Stimulated activated naive CD8-positive, alpha-beta T cell treated with anti-CD3 and anti-CD28 coated beads, Interleukin-15, amount 100 ng/mL, for 72 hours (primary cell): ENCODE data around the gene FAM53A.
"Not testable (repeated sequence)": the region's sequence is repeated elsewhere in the genome, so short reads cannot be mapped to it uniquely, and the experiment has no call there.

Experiments used
- ATAC-seq: fragments of 150-1000 bp; cut with Tn5 transposase; 2 replicates; pipeline ENCODE4 v1.10.0; 2021; ENCODE audit warnings: mild to moderate bottlenecking, moderate library complexity
- DNase-seq, 2 donors: peaks; one replicate each; pipeline ENCODE4 v3.0.0; 2021 to 2022
- H3K27ac Mint-ChIP-seq, 2 donors: one replicate each; pipeline ENCODE4 v1.8.0; 2022; ENCODE audit warnings: mild to moderate bottlenecking in 2 of 2, mixed read lengths in 2 of 2, moderate library complexity in 2 of 2
- H3K27me3 Mint-ChIP-seq: one replicate; pipeline ENCODE4 v1.8.0; 2022; ENCODE audit warnings: mixed read lengths
- H3K4me1 Mint-ChIP-seq: one replicate; pipeline ENCODE4 v1.8.0; 2022; ENCODE audit warnings: mild to moderate bottlenecking, mixed read lengths
- H3K4me3 Mint-ChIP-seq, 2 donors: one replicate each; pipeline ENCODE4 v1.8.0; 2022; ENCODE audit warnings: mild to moderate bottlenecking in 2 of 2, mixed read lengths in 2 of 2, moderate library complexity in 1 of 2
- H3K9me3 Mint-ChIP-seq, 2 donors: one replicate each; pipeline ENCODE4 v1.8.0; 2022; ENCODE audit warnings: mixed read lengths in 2 of 2

FAM53A gene

GRCh38 chr4:1608196-1608820, 75.8 kb downstream of the FAM53A start:
- H3K4me1 Mint-ChIP-seq: peaks cover 36% of the 10 kb centered on the region
- no peak overlapping the region for H3K4me3 Mint-ChIP-seq
- DNase-seq (no peak), ATAC-seq (no peak)
- peaks cover 8% of the 10 kb centered on the region for H3K27me3 Mint-ChIP-seq
- no peak overlapping the region for H3K27ac Mint-ChIP-seq
- no peaks in the 10 kb centered on the region for H3K9me3 Mint-ChIP-seq

GRCh38 chr4:1607436-1608195, 76.5 kb downstream of the FAM53A start:
- H3K4me3 Mint-ChIP-seq, H3K27ac Mint-ChIP-seq, DNase-seq, H3K9me3 Mint-ChIP-seq, H3K27me3 Mint-ChIP-seq, ATAC-seq: not testable (repeated sequence)
- H3K4me1 Mint-ChIP-seq: peaks cover 37% of the 10 kb centered on the region

- ATAC-seq (peak; percentile 34), DNase-seq (peak in 1 of 2 donors; percentile 26)
- H3K9me3 Mint-ChIP-seq: no peaks in the 10 kb centered on the region
- H3K4me3 Mint-ChIP-seq: peak overlapping the region in 1 of 2 donors; percentile 77
- peaks cover 8% of the 10 kb centered on the region for H3K27me3 Mint-ChIP-seq
- H3K27ac Mint-ChIP-seq: no peak overlapping the region
- H3K4me1 Mint-ChIP-seq: peaks cover 47% of the 10 kb centered on the region
Observed at GRCh38 chr4:1604706-1605205, 79.4 kb downstream of the FAM53A start.

- no peak overlapping the region for H3K4me3 Mint-ChIP-seq
- H3K27ac Mint-ChIP-seq: no peak overlapping the region
- peaks cover 52% of the 10 kb centered on the region for H3K4me1 Mint-ChIP-seq
- DNase-seq (no peak), ATAC-seq (no peak)
- peaks cover 8% of the 10 kb centered on the region for H3K27me3 Mint-ChIP-seq
- no peaks in the 10 kb centered on the region for H3K9me3 Mint-ChIP-seq
Observed at GRCh38 chr4:1604181-1604705, 79.9 kb downstream of the FAM53A start.

GRCh38 chr4:1603413-1604135, 80.5 kb downstream of the FAM53A start:
- no peak overlapping the region for H3K4me3 Mint-ChIP-seq
- peaks cover 8% of the 10 kb centered on the region for H3K27me3 Mint-ChIP-seq
- no peak for ATAC-seq

GRCh38 chr4:1602655-1603412, 81.3 kb downstream of the FAM53A start:
- H3K9me3 Mint-ChIP-seq: no peaks in the 10 kb centered on the region
- H3K27ac Mint-ChIP-seq: no peak overlapping the region
- DNase-seq: no peak

More at GRCh38 chr4:1603413-1604135, 80.5 kb downstream of the FAM53A start:
- no peak for DNase-seq
- Mint-ChIP-seq H3K9me3 (no peaks in the 10 kb centered on the region), H3K4me1 (peaks cover 52% of the 10 kb centered on the region), H3K27ac (no peak overlapping the region)

GRCh38 chr4:1601852-1602654, 82.1 kb downstream of the FAM53A start:
- Mint-ChIP-seq H3K27ac (peak overlapping the region in 1 of 2 donors; percentile 13), H3K4me1 (peaks cover 52% of the 10 kb centered on the region), H3K4me3 (no peak overlapping the region), H3K27me3 (peaks cover 8% of the 10 kb centered on the region), H3K9me3 (no peaks in the 10 kb centered on the region)
- ATAC-seq (peak; percentile 16), DNase-seq (no peak)

More at GRCh38 chr4:1602655-1603412, 81.3 kb downstream of the FAM53A start:
- Mint-ChIP-seq H3K27me3 (peaks cover 8% of the 10 kb centered on the region), H3K4me1 (peaks cover 52% of the 10 kb centered on the region), H3K4me3 (no peak overlapping the region)
- no peak for ATAC-seq

- H3K4me1 Mint-ChIP-seq: peaks cover 48% of the 10 kb centered on the region
- ATAC-seq (peak; percentile 7), DNase-seq (no peak)
- H3K27me3 Mint-ChIP-seq: peaks cover 8% of the 10 kb centered on the region
- H3K9me3 Mint-ChIP-seq: no peaks in the 10 kb centered on the region
- H3K4me3 Mint-ChIP-seq: no peak overlapping the region
- no peak overlapping the region for H3K27ac Mint-ChIP-seq
Observed at GRCh38 chr4:1601533-1601835, 82.6 kb downstream of the FAM53A start.

GRCh38 chr4:1600811-1601532, 83.1 kb downstream of the FAM53A start:
- Mint-ChIP-seq H3K9me3 (no peaks in the 10 kb centered on the region), H3K27me3 (peaks cover 8% of the 10 kb centered on the region), H3K27ac (no peak overlapping the region), H3K4me1 (peaks cover 43% of the 10 kb centered on the region), H3K4me3 (peak overlapping the region in 1 of 2 donors; percentile 36)
- ATAC-seq (no peak), DNase-seq (no peak)

- Mint-ChIP-seq H3K4me3 (peak overlapping the region in 1 of 2 donors; percentile 36), H3K9me3 (no peaks in the 10 kb centered on the region), H3K27ac (no peak overlapping the region), H3K4me1 (peaks cover 36% of the 10 kb centered on the region), H3K27me3 (peaks cover 8% of the 10 kb centered on the region)
- DNase-seq (no peak), ATAC-seq (no peak)
Observed at GRCh38 chr4:1600211-1600780, 83.8 kb downstream of the FAM53A start.

GRCh38 chr4:1599491-1600210, 84.5 kb downstream of the FAM53A start:
- Mint-ChIP-seq H3K4me1 (peaks cover 30% of the 10 kb centered on the region), H3K27ac (no peak overlapping the region), H3K27me3 (peaks cover 3% of the 10 kb centered on the region), H3K9me3 (no peaks in the 10 kb centered on the region), H3K4me3 (peak overlapping the region in 1 of 2 donors; percentile 56)
- ATAC-seq (no peak), DNase-seq (no peak)

GRCh38 chr4:1599026-1599481, 85.1 kb downstream of the FAM53A start:
- H3K4me1 Mint-ChIP-seq: peaks cover 24% of the 10 kb centered on the region
- DNase-seq (no peak), ATAC-seq (no peak)
- H3K27me3 Mint-ChIP-seq: no peaks in the 10 kb centered on the region
- H3K4me3 Mint-ChIP-seq: peak overlapping the region in 1 of 2 donors; percentile 56
- no peaks in the 10 kb centered on the region for H3K9me3 Mint-ChIP-seq
- no peak overlapping the region for H3K27ac Mint-ChIP-seq
